Measurements from ENCODE around the gene INTS3. TPM values are rescaled to one million over a fixed set of nuclear protein-coding genes. Genes with fewer than 3 reads are reported as not detected.

INTS3 gene
- total RNA-seq, 2 experiments from 2014 or later: 53.6 to 57.2 TPM

GRCh38 chr1:153771841-153772593, 44.2 kb downstream of the INTS3 start:
- no peak for DNase-seq
- H3K36me3 Mint-ChIP-seq: peaks cover 16% of the 10 kb centered on the region
- H3K4me1 Mint-ChIP-seq: peaks cover 26% of the 10 kb centered on the region
- ATAC-seq (ENCODE audit: low read depth): no peak
- H3K27me3 Mint-ChIP-seq: no peaks in the 10 kb centered on the region
- H3K27ac Mint-ChIP-seq: no peak overlapping the region
- H3K9me3 Mint-ChIP-seq: no peaks in the 10 kb centered on the region
- H3K4me3 Mint-ChIP-seq: no peak overlapping the region
- POLR2A ChIA-PET: interaction anchor here (0.6 to 1.1 kb wide), 2 partner anchors 191 to 195 kb away, joined by 3 to 4 read pairs; partner anchors contain the start of gene CREB3L4

GRCh38 chr1:153773096-153773921, 45.5 kb downstream of the INTS3 start:
- Mint-ChIP-seq H3K27ac (peak overlapping the region; percentile 92), H3K4me3 (peak overlapping the region; percentile 45), H3K27me3 (no peaks in the 10 kb centered on the region), H3K36me3 (peaks cover 19% of the 10 kb centered on the region), H3K9me3 (no peaks in the 10 kb centered on the region), H3K4me1 (peaks cover 33% of the 10 kb centered on the region)
- no peak for DNase-seq
- ATAC-seq (ENCODE audit: low read depth): no peak
- POLR2A ChIA-PET: interaction anchor here (0.6 to 1.6 kb wide), 5 partner anchors 16 to 204 kb away, joined by 3 to 4 read pairs (median 3); partner anchors contain the start of genes CREB3L4 and JTB

- H3K4me1 Mint-ChIP-seq: peaks cover 33% of the 10 kb centered on the region
- H3K4me3 Mint-ChIP-seq: peak overlapping the region; percentile 94
- peak overlapping the region; percentile 92 for H3K27ac Mint-ChIP-seq
- POLR2A ChIA-PET: interaction anchor here (1.0 to 1.6 kb wide), 3 partner anchors 15 to 204 kb away, joined by 3 to 4 read pairs (median 3); partner anchors contain the start of gene JTB
- no peaks in the 10 kb centered on the region for H3K9me3 Mint-ChIP-seq
- DNase-seq (no peak), ATAC-seq (ENCODE audit: low read depth) (no peak)
- H3K36me3 Mint-ChIP-seq: peaks cover 21% of the 10 kb centered on the region
- no peaks in the 10 kb centered on the region for H3K27me3 Mint-ChIP-seq
These were observed 46.3 kb downstream of the INTS3 start for GRCh38 chr1:153774026-153774595.

- H3K27me3 Mint-ChIP-seq: no peaks in the 10 kb centered on the region
- POLR2A ChIA-PET: interaction anchor here (0.5 to 2.5 kb wide), 23 partner anchors 9 to 234 kb away, joined by 3 to 17 read pairs (median 5); partner anchors contain the start of genes CHTOP, CREB3L4, DENND4B and GATAD2B
- peaks cover 21% of the 10 kb centered on the region for H3K36me3 Mint-ChIP-seq
- no peak for DNase-seq
- peaks cover 33% of the 10 kb centered on the region for H3K4me1 Mint-ChIP-seq
- no peaks in the 10 kb centered on the region for H3K9me3 Mint-ChIP-seq
- ATAC-seq (ENCODE audit: low read depth): peak; percentile 57
- peak within 1 kb of the TSS; percentile 94 for H3K4me3 Mint-ChIP-seq
- H3K27ac Mint-ChIP-seq: peak within 1 kb of the TSS; percentile 92
These were observed 47.1 kb downstream of the INTS3 start, which contains the start of gene SLC27A3 for GRCh38 chr1:153774780-153775457. TSS of gene SLC27A3 (plus strand) at chr1:153775407. CDS start at chr1:153775498, 91 bp downstream.

GRCh38 chr1:153775458-153776327, 47.8 kb downstream of the INTS3 start:
- Mint-ChIP-seq H3K4me3 (peak overlapping the region; percentile 94), H3K27ac (peak overlapping the region; percentile 92), H3K4me1 (peaks cover 33% of the 10 kb centered on the region), H3K27me3 (no peaks in the 10 kb centered on the region), H3K36me3 (peaks cover 19% of the 10 kb centered on the region), H3K9me3 (no peaks in the 10 kb centered on the region)
- POLR2A ChIA-PET: interaction anchor here (0.6 to 2.5 kb wide), 28 partner anchors 8 to 235 kb away, joined by 3 to 17 read pairs (median 4); partner anchors contain the start of genes CHTOP, CREB3L4, DENND4B and GATAD2B
- peak; percentile 69 for ATAC-seq (ENCODE audit: low read depth)
- DNase-seq: peak; percentile 81

GRCh38 chr1:153776352-153776751, 48.5 kb downstream of the INTS3 start:
- H3K4me1 Mint-ChIP-seq: peaks cover 33% of the 10 kb centered on the region
- ATAC-seq (ENCODE audit: low read depth) (no peak), DNase-seq (no peak)
- H3K4me3 Mint-ChIP-seq: peak overlapping the region; percentile 94
- peaks cover 19% of the 10 kb centered on the region for H3K36me3 Mint-ChIP-seq
- H3K9me3 Mint-ChIP-seq: no peaks in the 10 kb centered on the region
- POLR2A ChIA-PET: interaction anchor here (1.0 to 2.5 kb wide), 15 partner anchors 12 to 214 kb away, joined by 3 to 17 read pairs (median 6); partner anchors contain the start of genes CHTOP, CREB3L4, DENND4B and GATAD2B
- H3K27ac Mint-ChIP-seq: peak overlapping the region; percentile 80
- no peaks in the 10 kb centered on the region for H3K27me3 Mint-ChIP-seq

GRCh38 chr1:153776845-153777370, 49.1 kb downstream of the INTS3 start:
- Mint-ChIP-seq H3K27ac (peak overlapping the region; percentile 66), H3K27me3 (no peaks in the 10 kb centered on the region), H3K9me3 (no peaks in the 10 kb centered on the region), H3K4me3 (peak overlapping the region; percentile 94), H3K36me3 (peaks cover 19% of the 10 kb centered on the region), H3K4me1 (peaks cover 33% of the 10 kb centered on the region)
- DNase-seq: no peak
- no peak for ATAC-seq (ENCODE audit: low read depth)
- POLR2A ChIA-PET: interaction anchor here (1.2 to 2.5 kb wide), 4 partner anchors 13 to 209 kb away, joined by 3 to 17 read pairs (median 8); partner anchors contain the start of genes GATAD2B, JTB and RAB13

- H3K4me3 Mint-ChIP-seq: peak overlapping the region; percentile 94
- H3K27ac Mint-ChIP-seq: peak overlapping the region; percentile 66
- POLR2A ChIA-PET: no interaction called here
- peaks cover 19% of the 10 kb centered on the region for H3K36me3 Mint-ChIP-seq
- DNase-seq: no peak
- ATAC-seq (ENCODE audit: low read depth): no peak
- no peaks in the 10 kb centered on the region for H3K27me3 Mint-ChIP-seq
- no peaks in the 10 kb centered on the region for H3K9me3 Mint-ChIP-seq
- H3K4me1 Mint-ChIP-seq: peaks cover 33% of the 10 kb centered on the region
These were observed 49.8 kb downstream of the INTS3 start for GRCh38 chr1:153777648-153778047.

- no peak overlapping the region for H3K27ac Mint-ChIP-seq
- POLR2A ChIA-PET: no interaction called here
- H3K4me3 Mint-ChIP-seq: no peak overlapping the region
- ATAC-seq (ENCODE audit: low read depth): no peak
- H3K9me3 Mint-ChIP-seq: no peaks in the 10 kb centered on the region
- no peak for DNase-seq
- no peaks in the 10 kb centered on the region for H3K27me3 Mint-ChIP-seq
- H3K4me1 Mint-ChIP-seq: peaks cover 33% of the 10 kb centered on the region
- H3K36me3 Mint-ChIP-seq: peaks cover 20% of the 10 kb centered on the region
These were observed 50.4 kb downstream of the INTS3 start for GRCh38 chr1:153778051-153778823.

- no peak overlapping the region for H3K4me3 Mint-ChIP-seq
- peaks cover 30% of the 10 kb centered on the region for H3K4me1 Mint-ChIP-seq
- no peaks in the 10 kb centered on the region for H3K27me3 Mint-ChIP-seq
- POLR2A ChIA-PET: no interaction called here
- no peak for DNase-seq
- no peak overlapping the region for H3K27ac Mint-ChIP-seq
- no peaks in the 10 kb centered on the region for H3K9me3 Mint-ChIP-seq
- peaks cover 21% of the 10 kb centered on the region for H3K36me3 Mint-ChIP-seq
- ATAC-seq (ENCODE audit: low read depth): no peak
These were observed 51.1 kb downstream of the INTS3 start for GRCh38 chr1:153778824-153779519.

All from activated naive CD8-positive, alpha-beta T cell treated with anti-CD3 and anti-CD28 coated beads, Interleukin-2, amount 10 ng/mL, durations not matched to agents 7 days and 5 days (primary cell).